SK-N-SH (cell line): ENCODE measurements around the gene RHOA. TPM values are rescaled to one million over a fixed set of nuclear protein-coding genes. Genes with fewer than 3 reads are reported as not detected.
"Not testable (repeated sequence)": the region's sequence is repeated elsewhere in the genome, so short reads cannot be mapped to it uniquely, and the experiment has no call there.

Source experiments
- CTCF ChIA-PET: fragments of 300-600, 350-600 bp; formaldehyde crosslinking; extraction: SDS; loops from one replicate; lab custom pipeline; 2021; lab: Yijun Ruan, JAX
- POLR2A ChIA-PET: fragments of 350-600 bp; sonication (Branson Sonifier 250); formaldehyde crosslinking; extraction: SDS; loops from one replicate; lab custom pipeline; 2020; ENCODE audit warnings: antibody characterized with exemption, inconsistent platforms; lab: Yijun Ruan, JAX
- DNase-seq: peaks from one replicate; pipeline ENCODE4 v3.0.0; 2012
- H2AFZ ChIP-seq: fragments of 200-600 bp; sonication (generic); 2 replicates; pipeline ENCODE4 v1.8.1; 2016; ENCODE audit warnings: antibody characterized with exemption, mild to moderate bottlenecking, low read depth
- H3F3A ChIP-seq: fragments of 200-600 bp; sonication (generic); replicated peaks from 2 replicates; pipeline ENCODE3; 2016; ENCODE audit warnings: antibody characterized with exemption, mild to moderate bottlenecking; ENCODE audit not compliant: insufficient read depth
- H3K27ac ChIP-seq, 2 experiments: fragments of 200-500 bp in 1 of 2; fragments of 200-600 bp in 1 of 2; sonication (Bioruptor generic) in 1 of 2; sonication (generic), shearing (Covaris generic) in 1 of 2; 2 replicates each; pipeline versions ENCODE4 v1.5.1 to v1.6.1; 2014 to 2016; ENCODE audit warnings: low read depth in 2 of 2, inconsistent platforms in 1 of 2, low read length in 1 of 2, mild to moderate bottlenecking in 1 of 2, mixed read lengths in 1 of 2
- H3K27me3 ChIP-seq: fragments of 200-600 bp; sonication (generic), shearing (Covaris generic); 2 replicates; pipeline ENCODE4 v1.6.1; 2016; ENCODE audit warnings: mixed run types; ENCODE audit not compliant: insufficient read depth
- H3K36me3 ChIP-seq, 2 experiments: fragments of 200-500 bp in 1 of 2; fragments of 200-600 bp in 1 of 2; sonication (Bioruptor generic) in 1 of 2; sonication (generic) in 1 of 2; replicated peaks in 1 of 2; 2 replicates each; pipeline versions ENCODE3 to v1.5.1; 2014 to 2016; ENCODE audit warnings: low read length in 1 of 2, mild to moderate bottlenecking in 1 of 2; ENCODE audit not compliant: insufficient read depth in 2 of 2, control insufficient read depth in 1 of 2
- H3K4me1 ChIP-seq, 2 experiments: fragments of 200-500 bp in 1 of 2; fragments of 200-600 bp in 1 of 2; sonication (Bioruptor generic) in 1 of 2; sonication (generic), shearing (Covaris generic) in 1 of 2; 2 replicates each; pipeline versions ENCODE4 v1.5.1 to v1.6.1; 2014 to 2016; ENCODE audit warnings: low read depth in 1 of 2, low read length in 1 of 2, mixed run types in 1 of 2; ENCODE audit not compliant: insufficient read depth in 2 of 2, control insufficient read depth in 1 of 2
- H3K4me2 ChIP-seq: fragments of 200-600 bp; sonication (generic), shearing (Covaris generic); 2 replicates; pipeline ENCODE4 v1.6.1; 2017; ENCODE audit warnings: mixed run types
- H3K4me3 ChIP-seq, 2 experiments: fragments of 200-500 bp in 1 of 2; fragments of 200-600 bp in 1 of 2; sonication (Bioruptor generic) in 1 of 2; sonication (generic), shearing (Covaris generic) in 1 of 2; 2 replicates each; pipeline versions ENCODE4 v1.5.1 to v1.8.1; 2014 to 2016; ENCODE audit warnings: low read depth in 2 of 2, inconsistent platforms in 1 of 2, low read length in 1 of 2, mild to moderate bottlenecking in 1 of 2, mixed read lengths in 1 of 2, moderate library complexity in 1 of 2
- H3K79me2 ChIP-seq: fragments of 200-600 bp; sonication (generic); 2 replicates; pipeline ENCODE4 v1.8.1; 2017; ENCODE audit warnings: mild to moderate bottlenecking; ENCODE audit not compliant: insufficient read depth
- H3K9ac ChIP-seq: fragments of 200-600 bp; sonication (generic); 2 replicates; pipeline ENCODE4 v1.6.1; 2017; ENCODE audit warnings: mixed run types
- H3K9me2 ChIP-seq: fragments of 200-600 bp; sonication (generic); 2 replicates; pipeline ENCODE4 v1.6.1; 2017; ENCODE audit warnings: mixed run types
- H3K9me3 ChIP-seq: fragments of 200-600 bp; sonication (generic); 2 replicates; pipeline ENCODE4 v1.6.1; 2017; ENCODE audit warnings: mixed run types, mild to moderate bottlenecking, moderate library complexity
- H4K20me1 ChIP-seq: fragments of 200-600 bp; sonication (generic); 2 replicates; pipeline ENCODE4 v1.6.1; 2017; ENCODE audit warnings: mild to moderate bottlenecking, mixed run types; ENCODE audit not compliant: insufficient read depth
- ELF1 ChIP-seq: IDR thresholded peaks from 2 replicates; pipeline ENCODE4 v1.4.0; 2012
- FOXM1 ChIP-seq: IDR thresholded peaks from 2 replicates; pipeline ENCODE4 v1.4.0; 2012; ENCODE audit warnings: low read depth, mild to moderate bottlenecking
- JUND ChIP-seq: IDR thresholded peaks from 2 replicates; pipeline ENCODE4 v1.4.0; 2012
- MAX ChIP-seq: IDR thresholded peaks from 2 replicates; pipeline ENCODE4 v1.4.0; 2012; ENCODE audit warnings: low read depth
- MEF2A ChIP-seq: IDR thresholded peaks from 2 replicates; pipeline ENCODE4 v1.4.0; 2012; ENCODE audit warnings: low read depth, borderline replicate concordance
- NRF1 ChIP-seq: IDR thresholded peaks from 2 replicates; pipeline ENCODE4 v1.6.1; 2012; ENCODE audit warnings: low read depth, mild to moderate bottlenecking, low read length
- PBX3 ChIP-seq: IDR thresholded peaks from 2 replicates; pipeline ENCODE4; 2012
- SMC3 ChIP-seq: IDR thresholded peaks from 2 replicates; pipeline ENCODE4 v1.6.1; 2012; ENCODE audit warnings: low read depth, low read length, improper control_type of control experiment
- TAF1 ChIP-seq: IDR thresholded peaks from 2 replicates; pipeline ENCODE4 v1.6.1; 2012; ENCODE audit warnings: low read depth, mild to moderate bottlenecking, low read length, moderate library complexity, borderline replicate concordance
- TEAD4 ChIP-seq: IDR thresholded peaks from 2 replicates; pipeline ENCODE4 v1.4.0; 2012; ENCODE audit warnings: mild to moderate bottlenecking, borderline replicate concordance; ENCODE audit not compliant: insufficient read depth
- USF1 ChIP-seq: IDR thresholded peaks from 2 replicates; pipeline ENCODE4 v1.4.0; 2012; ENCODE audit warnings: low read depth, borderline replicate concordance
- ZBTB33 ChIP-seq: IDR thresholded peaks from 2 replicates; pipeline ENCODE4 v1.4.0; 2012; ENCODE audit warnings: low read depth, borderline replicate concordance
- WGBS: methylation state at CpG from one replicate; pipeline ENCODE4 v1.1.6; 2017; ENCODE audit warnings: low lambda C conversion rate; 5-methylcytosine and 5-hydroxymethylcytosine counted together
- polyA plus RNA-seq, 3 experiments: library from polyadenylated mRNA; depleted of rRNA; stranded (reverse); fragments of >200 nt; gene quantifications; 2 replicates each; pipeline ENCODE4 v1.2.3, GENCODE V29; 2012

RHOA gene
- polyA plus RNA-seq, 1 of the 3 experiments (the other 2 are of a cell fraction): 312 TPM

- Histone ChIP-seq H3K9me3 (no peaks in the 10 kb centered on the region), H3K4me2 (no peak overlapping the region), H3F3A (peaks cover 32% of the 10 kb centered on the region), H2AFZ (no peak overlapping the region), H3K9me2 (no peaks in the 10 kb centered on the region), H3K27ac (no peak overlapping the region), H3K4me3 (no peak overlapping the region), H3K79me2 (peaks cover 99% of the 10 kb centered on the region), H4K20me1 (peaks cover 95% of the 10 kb centered on the region), H3K27me3 (no peaks in the 10 kb centered on the region), H3K9ac (no peak overlapping the region), H3K36me3 (peaks cover 0 to 16% of the 10 kb centered on the region in 2 experiments), H3K4me1 (peaks cover 0 to 7% of the 10 kb centered on the region in 2 experiments; a peak in 2 of 4 replicates)
- no peak for DNase-seq
- CTCF ChIA-PET: interaction anchor here (0.9 to 1.0 kb wide), 2 partner anchors 42 to 722 kb away, joined by 3 to 4 read pairs; no protein-coding TSS in a partner anchor
- POLR2A ChIA-PET: no interaction called here
- WGBS: 93% methylated on average over 17 of the region's 17 CpGs
- TF ChIP-seq ELF1 (no peak), MEF2A (no peak), PBX3 (no peak), USF1 (no peak), TEAD4 (no peak), ZBTB33 (no peak), FOXM1 (no peak), NRF1 (no peak), JUND (no peak), MAX (no peak), TAF1 (no peak), SMC3 (no peak)
Observed at GRCh38 chr3:49406571-49407565, 4.9 kb downstream of the RHOA start.

GRCh38 chr3:49405570-49405969 is 6.2 kb downstream of the RHOA start:
- H3K4me1 ChIP-seq, POLR2A ChIA-PET, H3K4me3 ChIP-seq, H3K27ac ChIP-seq, DNase-seq, H2AFZ ChIP-seq, H3K27me3 ChIP-seq, H3K9me2 ChIP-seq, H3K9me3 ChIP-seq, H3K4me2 ChIP-seq, H3K9ac ChIP-seq: not testable (repeated sequence)
- CTCF ChIA-PET: interaction anchor here (1.0 kb wide), 1 partner anchor 44 kb away, joined by 4 read pairs; no protein-coding TSS in a partner anchor
- WGBS: 78% methylated on average over 9 of the region's 9 CpGs
- H4K20me1 ChIP-seq: peaks cover 100% of the 10 kb centered on the region
- H3K36me3 ChIP-seq: peaks cover 0 to 24% of the 10 kb centered on the region in 2 experiments
- peaks cover 38% of the 10 kb centered on the region for H3F3A ChIP-seq
- H3K79me2 ChIP-seq: peaks cover 100% of the 10 kb centered on the region
